Activated naive CD4-positive, alpha-beta T cell (primary cell): ENCODE measurements around the gene DGKD.
A peak's percentile ranks its signal among the peaks of the same experiment; 100 is the strongest.
"Not testable (repeated sequence)": the region's sequence is repeated elsewhere in the genome, so short reads cannot be mapped to it uniquely, and the experiment has no call there.

ENCODE experiments used
- DNase-seq, 4 experiments: peaks; one replicate each; lab custom pipeline; 2025; lab: John Stamatoyannopoulos, UW

Gene DGKD

GRCh38 chr2:233353769-233354499 lies at the start of gene DGKD:
Gene DGKD, plus strand, starts transcription at chr2:233354494. Its CDS starts 25 bp downstream, at chr2:233354519.
- peak; percentile 50 to 79 (median 56) for DNase-seq

- DNase-seq = no peak
Observed at GRCh38 chr2:233307565-233307964, 46.7 kb upstream of the DGKD start, which contains the start of gene SAG. Gene SAG, plus strand, starts transcription at chr2:233307816. Its CDS starts 1,374 bp downstream, at chr2:233309190.

- no peak for DNase-seq
Observed at GRCh38 chr2:233311241-233311926, 42.9 kb upstream of the DGKD start.

- no peak for DNase-seq
Observed at GRCh38 chr2:233312874-233313273, 41.4 kb upstream of the DGKD start.

- DNase-seq = no peak
Observed at GRCh38 chr2:233314180-233314925, 39.9 kb upstream of the DGKD start.

GRCh38 chr2:233317196-233317943 lies 36.9 kb upstream of the DGKD start:
- DNase-seq = no peak

GRCh38 chr2:233319256-233319655 lies 35.0 kb upstream of the DGKD start:
- no peak for DNase-seq

GRCh38 chr2:233320470-233320869 lies 33.8 kb upstream of the DGKD start:
- no peak for DNase-seq

- DNase-seq = no peak
Observed at GRCh38 chr2:233321166-233321565, 33.1 kb upstream of the DGKD start.

- no peak for DNase-seq
Observed at GRCh38 chr2:233323851-233324250, 30.4 kb upstream of the DGKD start.

- DNase-seq = no peak
Observed at GRCh38 chr2:233325256-233325655, 29.0 kb upstream of the DGKD start.

GRCh38 chr2:233325814-233326213 lies 28.5 kb upstream of the DGKD start:
- no peak for DNase-seq

- no peak for DNase-seq
Observed at GRCh38 chr2:233326500-233326899, 27.8 kb upstream of the DGKD start.

GRCh38 chr2:233328922-233329321 lies 25.4 kb upstream of the DGKD start:
- no peak for DNase-seq

- no peak for DNase-seq
Observed at GRCh38 chr2:233329489-233330135, 24.7 kb upstream of the DGKD start.

- peak in 2 of 4 experiments; percentile 55 to 59 for DNase-seq
Observed at GRCh38 chr2:233331536-233331935, 22.8 kb upstream of the DGKD start.

- DNase-seq = no peak
Observed at GRCh38 chr2:233332125-233332524, 22.2 kb upstream of the DGKD start.

GRCh38 chr2:233334915-233335314 lies 19.4 kb upstream of the DGKD start:
- DNase-seq = no peak

- not testable (repeated sequence) for DNase-seq
Observed at GRCh38 chr2:233336091-233336490, 18.2 kb upstream of the DGKD start.

GRCh38 chr2:233336541-233336940 lies 17.8 kb upstream of the DGKD start:
- no peak for DNase-seq

- no peak for DNase-seq
Observed at GRCh38 chr2:233338046-233338445, 16.2 kb upstream of the DGKD start.
